Measurements from ENCODE around the gene MUSK. TPM values are rescaled to one million over a fixed set of nuclear protein-coding genes. Genes with fewer than 3 reads are reported as not detected.

MUSK gene
- total RNA-seq, 2 experiments from 2014 or later = not detected

DNA sequence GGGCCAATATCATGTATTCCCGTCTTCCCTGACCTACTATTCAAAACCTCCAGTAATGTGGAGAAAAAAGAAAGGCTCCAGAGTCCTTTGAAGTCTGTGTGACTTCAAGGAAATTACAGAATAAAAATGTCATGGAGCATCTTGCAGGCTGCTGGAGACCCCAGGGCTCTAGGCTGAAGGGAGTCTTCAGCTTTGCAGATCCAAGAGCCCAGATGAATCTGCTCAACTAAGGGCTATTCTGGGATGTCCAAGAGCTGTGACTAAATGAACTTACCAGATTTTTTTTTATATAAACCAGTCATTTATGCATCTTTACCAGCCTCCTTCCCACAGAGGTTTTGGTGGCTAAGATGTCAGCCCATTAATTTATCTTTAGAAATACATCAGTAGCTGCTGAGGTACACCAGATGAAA, 167.3 kb downstream of the MUSK start:
- ChIA-PET CTCF (no interaction called here), POLR2A (interaction anchor here (0.6 kb wide), 1 partner anchor 842 kb away, joined by 3 read pairs; no protein-coding TSS in a partner anchor)
- no peaks in the 10 kb centered on the region for H3K27me3 Mint-ChIP-seq
- ATAC-seq (no peak), DNase-seq (no peak)
- intact Hi-C loops (cut with micrococcal nuclease) = no loop called here
- no peak overlapping the region for H3K4me3 Mint-ChIP-seq
- H3K27ac Mint-ChIP-seq = no peak overlapping the region
- H3K36me3 Mint-ChIP-seq (ENCODE audit: low read depth) = no peaks in the 10 kb centered on the region
- TF ChIP-seq, protein P1, sequence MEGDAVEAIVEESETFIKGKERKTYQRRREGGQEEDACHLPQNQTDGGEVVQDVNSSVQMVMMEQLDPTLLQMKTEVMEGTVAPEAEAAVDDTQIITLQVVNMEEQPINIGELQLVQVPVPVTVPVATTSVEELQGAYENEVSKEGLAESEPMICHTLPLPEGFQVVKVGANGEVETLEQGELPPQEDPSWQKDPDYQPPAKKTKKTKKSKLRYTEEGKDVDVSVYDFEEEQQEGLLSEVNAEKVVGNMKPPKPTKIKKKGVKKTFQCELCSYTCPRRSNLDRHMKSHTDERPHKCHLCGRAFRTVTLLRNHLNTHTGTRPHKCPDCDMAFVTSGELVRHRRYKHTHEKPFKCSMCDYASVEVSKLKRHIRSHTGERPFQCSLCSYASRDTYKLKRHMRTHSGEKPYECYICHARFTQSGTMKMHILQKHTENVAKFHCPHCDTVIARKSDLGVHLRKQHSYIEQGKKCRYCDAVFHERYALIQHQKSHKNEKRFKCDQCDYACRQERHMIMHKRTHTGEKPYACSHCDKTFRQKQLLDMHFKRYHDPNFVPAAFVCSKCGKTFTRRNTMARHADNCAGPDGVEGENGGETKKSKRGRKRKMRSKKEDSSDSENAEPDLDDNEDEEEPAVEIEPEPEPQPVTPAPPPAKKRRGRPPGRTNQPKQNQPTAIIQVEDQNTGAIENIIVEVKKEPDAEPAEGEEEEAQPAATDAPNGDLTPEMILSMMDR (IDR thresholded peaks at IDR 0.05) = no peak
- H3K4me1 Mint-ChIP-seq (ENCODE audit: low read depth) = no peaks in the 10 kb centered on the region
- no peaks in the 10 kb centered on the region for H3K9me3 Mint-ChIP-seq

DNA sequence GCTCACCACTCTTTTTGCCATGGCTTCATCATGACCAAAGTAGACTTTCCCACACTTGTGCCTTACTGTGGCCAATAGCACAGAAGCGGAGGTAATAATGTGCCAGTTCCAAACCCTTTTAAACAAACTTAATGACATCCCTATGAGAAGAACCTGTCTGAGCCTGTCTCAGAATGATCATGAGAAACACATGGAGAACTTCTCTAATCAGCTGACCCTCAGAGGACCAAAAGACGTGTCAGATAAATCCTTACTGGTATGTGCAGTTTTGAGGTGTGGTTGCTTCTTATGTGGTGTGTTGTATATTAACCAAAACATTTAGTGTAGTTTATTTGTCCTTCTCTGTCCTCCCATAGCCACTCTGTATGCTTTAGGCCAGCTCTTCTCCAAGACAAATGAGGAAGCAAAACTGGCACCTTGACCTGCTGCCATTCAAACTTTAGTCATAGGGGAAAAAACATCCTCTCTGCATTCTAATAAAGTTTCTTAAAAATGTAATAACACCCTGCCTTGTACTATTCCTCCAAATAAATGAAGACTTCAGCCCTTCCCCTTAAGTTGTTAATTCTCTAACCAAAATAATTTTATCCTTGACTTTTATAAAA, 168.9 kb downstream of the MUSK start:
- CTCF ChIA-PET = no interaction called here
- H3K36me3 Mint-ChIP-seq (ENCODE audit: low read depth) = no peaks in the 10 kb centered on the region
- H3K4me3 Mint-ChIP-seq = no peak overlapping the region

GRCh38 chr9:110842169-110842568, 173.6 kb downstream of the MUSK start:
- ChIA-PET CTCF (no interaction called here), POLR2A (no interaction called here)
- Mint-ChIP-seq H3K9me3 (no peaks in the 10 kb centered on the region), H3K36me3 (ENCODE audit: low read depth) (no peaks in the 10 kb centered on the region), H3K4me3 (no peak overlapping the region), H3K27me3 (no peaks in the 10 kb centered on the region), H3K4me1 (ENCODE audit: low read depth) (no peaks in the 10 kb centered on the region), H3K27ac (no peak overlapping the region)
- TF ChIP-seq, protein P1 (IDR thresholded peaks at IDR 0.05) = no peak
- DNase-seq = no peak
- no peak for ATAC-seq
- intact Hi-C loops (cut with micrococcal nuclease) = no loop called here

More for the DNA sequence above, 168.9 kb downstream of the MUSK start:
- Mint-ChIP-seq H3K4me1 (ENCODE audit: low read depth) (no peaks in the 10 kb centered on the region), H3K9me3 (no peaks in the 10 kb centered on the region), H3K27me3 (no peaks in the 10 kb centered on the region), H3K27ac (no peak overlapping the region)
- DNase-seq (no peak), ATAC-seq (no peak)
- intact Hi-C loops (cut with micrococcal nuclease) = no loop called here
- POLR2A ChIA-PET = no interaction called here
- TF ChIP-seq, protein P1 (IDR thresholded peaks at IDR 0.05) = no peak

- no peak for ATAC-seq
- Mint-ChIP-seq H3K36me3 (ENCODE audit: low read depth) (no peaks in the 10 kb centered on the region), H3K9me3 (no peaks in the 10 kb centered on the region), H3K4me1 (ENCODE audit: low read depth) (no peaks in the 10 kb centered on the region), H3K27ac (no peak overlapping the region), H3K27me3 (no peaks in the 10 kb centered on the region), H3K4me3 (no peak overlapping the region)
- DNase-seq = no peak
- TF ChIP-seq, protein P1 (IDR thresholded peaks at IDR 0.05) = no peak
- intact Hi-C loops (cut with micrococcal nuclease) = no loop called here
- CTCF ChIA-PET = no interaction called here
- POLR2A ChIA-PET = no interaction called here
Measured at GRCh38 chr9:110842986-110843385, 174.4 kb downstream of the MUSK start.

DNA sequence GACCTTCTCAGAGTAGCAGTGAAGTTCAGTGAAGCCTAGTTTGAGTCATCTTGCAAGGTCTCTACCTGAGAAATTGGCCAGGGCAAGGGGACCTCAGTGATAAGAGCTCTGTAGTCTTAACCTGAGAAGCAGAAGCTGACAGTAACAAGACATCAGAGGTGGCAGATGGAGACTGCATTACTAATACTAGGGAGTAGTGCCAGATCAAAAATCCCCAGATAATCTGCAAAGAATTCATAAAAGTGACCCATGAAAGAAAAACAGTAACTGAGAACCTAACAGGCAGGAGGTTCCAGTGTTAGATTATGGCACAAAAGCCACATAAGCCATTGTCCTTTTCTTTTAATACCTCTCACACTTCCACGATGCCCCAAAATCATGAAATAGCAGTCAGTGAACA, 175.5 kb downstream of the MUSK start:
- Mint-ChIP-seq H3K27me3 (no peaks in the 10 kb centered on the region), H3K4me1 (ENCODE audit: low read depth) (no peaks in the 10 kb centered on the region), H3K4me3 (no peak overlapping the region), H3K27ac (no peak overlapping the region), H3K36me3 (ENCODE audit: low read depth) (no peaks in the 10 kb centered on the region), H3K9me3 (no peaks in the 10 kb centered on the region)
- TF ChIP-seq, protein P1 (IDR thresholded peaks at IDR 0.05) = no peak
- ChIA-PET CTCF (no interaction called here), POLR2A (no interaction called here)
- intact Hi-C loops (cut with micrococcal nuclease) = no loop called here
- ATAC-seq = no peak
- no peak for DNase-seq

Data from activated CD8-positive, alpha-beta T cell treated with anti-CD3 and anti-CD28 coated beads for 36 hours (primary cell).